Parathyroid adenoma (tissue), 2 donors: Measurements from ENCODE around the gene RPL39L.

Experiments used
- H2AFZ ChIP-seq: fragments of 300-600 bp; sonication (generic); one replicate; pipeline ENCODE4 v1.7.0; 2017; ENCODE audit warnings: antibody characterized with exemption, mild to moderate bottlenecking
- H3K27ac ChIP-seq: fragments of 300-600 bp; sonication (generic); one replicate; pipeline ENCODE4 v1.7.0; 2017
- H3K27me3 ChIP-seq: fragments of 300-600 bp; sonication (generic); one replicate; pipeline ENCODE4 v1.7.0; 2017; ENCODE audit warnings: low read length; ENCODE audit not compliant: control insufficient read depth, insufficient read depth
- H3K36me3 ChIP-seq: fragments of 300-600 bp; sonication (generic); one replicate; pipeline ENCODE4 v1.7.0; 2017; ENCODE audit warnings: low read length; ENCODE audit not compliant: control insufficient read depth, insufficient read depth
- H3K4me1 ChIP-seq: fragments of 300-600 bp; sonication (generic); one replicate; pipeline ENCODE4 v1.7.0; 2017; ENCODE audit warnings: control low read depth
- H3K4me2 ChIP-seq: fragments of 300-600 bp; sonication (generic); one replicate; pipeline ENCODE4 v1.7.0; 2017; ENCODE audit warnings: low read length
- H3K4me3 ChIP-seq: fragments of 300-600 bp; sonication (generic); one replicate; pipeline ENCODE4 v1.7.0; 2017; ENCODE audit warnings: low read depth, low read length
- H3K79me2 ChIP-seq: fragments of 300-600 bp; sonication (generic); one replicate; pipeline ENCODE4 v1.7.0; 2017; ENCODE audit warnings: control low read depth
- H3K9ac ChIP-seq: fragments of 300-600 bp; sonication (generic); one replicate; pipeline ENCODE4 v1.7.0; 2017; ENCODE audit warnings: mild to moderate bottlenecking
- H3K9me3 ChIP-seq: fragments of 300-600 bp; sonication (generic); one replicate; pipeline ENCODE4 v1.7.0; 2017; ENCODE audit warnings: low read length; ENCODE audit not compliant: control insufficient read depth
- TF ChIP-seq, protein P1 (sequence below): fragments of 300-600 bp; sonication (generic); IDR thresholded peaks from one replicate; pipeline ENCODE4 v1.7.0; 2017; ENCODE audit warnings: antibody characterized with exemption, mild to moderate bottlenecking
- donor health status: primary hyperparathyroidism.

Gene RPL39L

GRCh38 chr3:187139126-187139894 is at the start of gene RPL39L:
Gene RPL39L (minus strand): TSS chr3:187139496. CDS start chr3:187121300, 18,196 bp downstream.
- peak within 1 kb of the TSS; percentile 79 for H2AFZ ChIP-seq
- H3K9me3 ChIP-seq: no peaks in the 10 kb centered on the region
- H3K27ac ChIP-seq: no peak within 1 kb of the TSS
- no peaks in the 10 kb centered on the region for H3K4me1 ChIP-seq
- TF ChIP-seq, protein P1, sequence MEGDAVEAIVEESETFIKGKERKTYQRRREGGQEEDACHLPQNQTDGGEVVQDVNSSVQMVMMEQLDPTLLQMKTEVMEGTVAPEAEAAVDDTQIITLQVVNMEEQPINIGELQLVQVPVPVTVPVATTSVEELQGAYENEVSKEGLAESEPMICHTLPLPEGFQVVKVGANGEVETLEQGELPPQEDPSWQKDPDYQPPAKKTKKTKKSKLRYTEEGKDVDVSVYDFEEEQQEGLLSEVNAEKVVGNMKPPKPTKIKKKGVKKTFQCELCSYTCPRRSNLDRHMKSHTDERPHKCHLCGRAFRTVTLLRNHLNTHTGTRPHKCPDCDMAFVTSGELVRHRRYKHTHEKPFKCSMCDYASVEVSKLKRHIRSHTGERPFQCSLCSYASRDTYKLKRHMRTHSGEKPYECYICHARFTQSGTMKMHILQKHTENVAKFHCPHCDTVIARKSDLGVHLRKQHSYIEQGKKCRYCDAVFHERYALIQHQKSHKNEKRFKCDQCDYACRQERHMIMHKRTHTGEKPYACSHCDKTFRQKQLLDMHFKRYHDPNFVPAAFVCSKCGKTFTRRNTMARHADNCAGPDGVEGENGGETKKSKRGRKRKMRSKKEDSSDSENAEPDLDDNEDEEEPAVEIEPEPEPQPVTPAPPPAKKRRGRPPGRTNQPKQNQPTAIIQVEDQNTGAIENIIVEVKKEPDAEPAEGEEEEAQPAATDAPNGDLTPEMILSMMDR: peak; percentile 54
- no peaks in the 10 kb centered on the region for H3K27me3 ChIP-seq
- H3K4me2 ChIP-seq: peak within 1 kb of the TSS; percentile 72
- peak within 1 kb of the TSS; percentile 55 for H3K4me3 ChIP-seq
- no peaks in the 10 kb centered on the region for H3K79me2 ChIP-seq
- no peaks in the 10 kb centered on the region for H3K36me3 ChIP-seq
- H3K9ac ChIP-seq: no peak within 1 kb of the TSS

- no peak overlapping the region for H3K4me3 ChIP-seq
These were observed 49.6 kb upstream of the RPL39L start for GRCh38 chr3:187188931-187189330.

DNA sequence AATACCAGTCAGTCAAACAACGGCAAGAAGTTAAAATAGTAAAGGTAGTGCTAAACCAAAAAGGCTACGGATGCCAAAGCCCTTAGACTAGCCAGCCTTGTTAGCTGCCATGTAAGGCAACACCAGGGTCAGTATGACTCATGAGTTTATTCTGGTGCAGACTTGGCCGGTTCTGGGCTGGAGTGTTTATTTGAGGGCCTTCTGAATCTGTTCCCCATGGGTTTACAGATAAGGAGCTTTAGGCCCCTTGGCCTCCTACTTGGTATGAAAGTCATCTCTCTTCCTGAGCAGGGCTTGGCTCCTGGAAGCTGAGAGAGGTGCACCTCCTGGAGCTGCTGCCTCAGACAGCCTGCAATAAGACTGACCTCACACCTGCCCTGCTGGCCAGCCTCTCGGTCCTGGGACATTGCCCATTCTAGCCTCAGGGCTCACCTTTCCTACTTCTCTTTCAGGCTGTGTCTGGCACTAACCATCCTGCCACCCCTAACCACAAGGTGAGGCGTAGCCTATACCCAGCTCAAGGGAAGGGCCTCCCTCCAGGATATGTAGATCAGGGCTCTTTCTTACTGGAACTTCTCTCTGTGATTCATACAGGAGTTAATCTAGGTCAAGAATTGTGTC is 47.6 kb upstream of the RPL39L start:
- no peaks in the 10 kb centered on the region for H3K27me3 ChIP-seq
- H3K4me3 ChIP-seq: no peak overlapping the region
- no peaks in the 10 kb centered on the region for H3K36me3 ChIP-seq
- TF ChIP-seq, protein P1: no peak
- no peak overlapping the region for H3K27ac ChIP-seq
- H3K79me2 ChIP-seq: no peaks in the 10 kb centered on the region
- H2AFZ ChIP-seq: no peak overlapping the region
- no peaks in the 10 kb centered on the region for H3K9me3 ChIP-seq
- no peak overlapping the region for H3K4me2 ChIP-seq
- H3K4me1 ChIP-seq: no peaks in the 10 kb centered on the region
- H3K9ac ChIP-seq: no peak overlapping the region

More at GRCh38 chr3:187188931-187189330, 49.6 kb upstream of the RPL39L start:
- Histone ChIP-seq H3K4me2 (no peak overlapping the region), H3K27ac (no peak overlapping the region), H3K9me3 (no peaks in the 10 kb centered on the region), H2AFZ (no peak overlapping the region), H3K9ac (no peak overlapping the region), H3K36me3 (no peaks in the 10 kb centered on the region), H3K27me3 (no peaks in the 10 kb centered on the region), H3K79me2 (no peaks in the 10 kb centered on the region), H3K4me1 (no peaks in the 10 kb centered on the region)
- TF ChIP-seq, protein P1: no peak

DNA sequence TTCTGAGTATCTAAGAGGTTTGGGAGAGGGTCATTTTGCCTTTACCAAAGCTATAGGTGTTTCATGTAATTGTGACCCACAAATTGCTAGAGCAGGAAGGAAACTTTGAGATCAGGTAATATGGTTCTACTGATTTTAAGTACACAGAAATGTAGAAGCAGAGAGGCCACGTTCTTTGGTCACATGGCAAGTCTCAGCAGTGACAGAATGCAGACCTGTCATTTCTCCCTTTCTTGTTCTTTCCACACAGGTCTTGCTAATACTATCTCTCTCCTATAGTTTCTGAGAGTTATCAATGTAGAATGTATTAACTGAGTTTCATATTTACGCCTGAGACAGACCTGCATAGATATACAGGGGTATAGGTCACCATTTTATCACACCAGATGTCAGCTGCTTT is 47.1 kb upstream of the RPL39L start:
- no peak overlapping the region for H3K4me2 ChIP-seq
- no peak overlapping the region for H2AFZ ChIP-seq
- H3K9ac ChIP-seq: no peak overlapping the region
- H3K27ac ChIP-seq: no peak overlapping the region
- no peaks in the 10 kb centered on the region for H3K27me3 ChIP-seq
- no peaks in the 10 kb centered on the region for H3K79me2 ChIP-seq
- no peaks in the 10 kb centered on the region for H3K9me3 ChIP-seq
- TF ChIP-seq, protein P1: no peak
- H3K4me1 ChIP-seq: no peaks in the 10 kb centered on the region
- no peaks in the 10 kb centered on the region for H3K36me3 ChIP-seq
- no peak overlapping the region for H3K4me3 ChIP-seq
